Measurements from ENCODE around the gene CCR3. TPM values are rescaled to one million over a fixed set of nuclear protein-coding genes. Genes with fewer than 3 reads are reported as not detected.

The CCR3 gene
- total RNA-seq, 4 donors from 2014 or later: not detected

GRCh38 chr3:46252980-46253379, 10.7 kb downstream of the CCR3 start:
- H3K36me3 ChIP-seq: no peaks in the 10 kb centered on the region
- ATAC-seq: no peak
- no peak overlapping the region for H3K4me3 ChIP-seq
- no peaks in the 10 kb centered on the region for H3K27me3 ChIP-seq
- 67 to 86% methylated on average over 1 of the region's 1 CpG for WGBS, 2 donors (ENCODE audit: low coverage in 1 of 2)
- TF ChIP-seq POLR2AphosphoS5 (IDR thresholded peaks at IDR 0.05) (no peak), POLR2A (IDR thresholded peaks at IDR 0.05) (no peak), CTCF (IDR thresholded peaks at IDR 0.05) (no peak), EP300 (IDR thresholded peaks at IDR 0.05) (no peak)
- H3K27ac ChIP-seq: no peak overlapping the region
- H3K4me1 ChIP-seq: no peaks in the 10 kb centered on the region
- no peaks in the 10 kb centered on the region for H3K9me3 ChIP-seq

- H3K4me3 ChIP-seq: no peak overlapping the region
- no peaks in the 10 kb centered on the region for H3K4me1 ChIP-seq
- H3K36me3 ChIP-seq: no peaks in the 10 kb centered on the region
- ATAC-seq: no peak
- H3K9me3 ChIP-seq: no peaks in the 10 kb centered on the region
- TF ChIP-seq POLR2AphosphoS5 (IDR thresholded peaks at IDR 0.05) (no peak), POLR2A (IDR thresholded peaks at IDR 0.05) (no peak), EP300 (IDR thresholded peaks at IDR 0.05) (no peak), CTCF (IDR thresholded peaks at IDR 0.05) (no peak)
- no peak overlapping the region for H3K27ac ChIP-seq
- 89 to 92% methylated on average over 2 of the region's 2 CpGs for WGBS, 2 donors (ENCODE audit: low coverage in 1 of 2)
- H3K27me3 ChIP-seq: no peaks in the 10 kb centered on the region
These were observed 16.3 kb downstream of the CCR3 start for GRCh38 chr3:46258525-46258924.

GRCh38 chr3:46261926-46262594, 19.8 kb downstream of the CCR3 start:
- no peak for ATAC-seq
- no peak overlapping the region for H3K4me3 ChIP-seq
- no peaks in the 10 kb centered on the region for H3K36me3 ChIP-seq
- H3K4me1 ChIP-seq: no peaks in the 10 kb centered on the region
- 62 to 81% methylated on average over 5 of the region's 5 CpGs for WGBS, 2 donors (ENCODE audit: low coverage in 1 of 2)
- no peaks in the 10 kb centered on the region for H3K27me3 ChIP-seq
- no peaks in the 10 kb centered on the region for H3K9me3 ChIP-seq
- TF ChIP-seq EP300 (IDR thresholded peaks at IDR 0.05): no peak
- TF ChIP-seq POLR2AphosphoS5 (IDR thresholded peaks at IDR 0.05): no peak
- TF ChIP-seq POLR2A (IDR thresholded peaks at IDR 0.05): no peak
- no peak for TF ChIP-seq CTCF (IDR thresholded peaks at IDR 0.05)
- H3K27ac ChIP-seq: no peak overlapping the region

GRCh38 chr3:46264002-46264401, 21.7 kb downstream of the CCR3 start:
- no peak for TF ChIP-seq EP300 (IDR thresholded peaks at IDR 0.05)
- no peak for TF ChIP-seq POLR2AphosphoS5 (IDR thresholded peaks at IDR 0.05)
- TF ChIP-seq POLR2A (IDR thresholded peaks at IDR 0.05): no peak
- TF ChIP-seq CTCF (IDR thresholded peaks at IDR 0.05): no peak
- WGBS, 2 donors (ENCODE audit: low coverage in 1 of 2): 50 to 70% methylated on average over 1 of the region's 1 CpG
- Histone ChIP-seq H3K36me3 (no peaks in the 10 kb centered on the region), H3K4me1 (no peaks in the 10 kb centered on the region), H3K27me3 (no peaks in the 10 kb centered on the region), H3K4me3 (no peak overlapping the region), H3K9me3 (no peaks in the 10 kb centered on the region), H3K27ac (no peak overlapping the region)
- ATAC-seq: no peak

GRCh38 chr3:46266598-46266997, 24.3 kb downstream of the CCR3 start:
- TF ChIP-seq CTCF (IDR thresholded peaks at IDR 0.05) (no peak), POLR2A (IDR thresholded peaks at IDR 0.05) (no peak), EP300 (IDR thresholded peaks at IDR 0.05) (no peak), POLR2AphosphoS5 (IDR thresholded peaks at IDR 0.05) (no peak)
- Histone ChIP-seq H3K9me3 (no peaks in the 10 kb centered on the region), H3K27ac (no peak overlapping the region), H3K36me3 (no peaks in the 10 kb centered on the region), H3K4me3 (no peak overlapping the region), H3K27me3 (peaks cover 6% of the 10 kb centered on the region), H3K4me1 (no peaks in the 10 kb centered on the region)
- WGBS, 2 donors (ENCODE audit: low coverage in 1 of 2): 80 to 96% methylated on average over 1 to 2 of the region's 4 CpGs
- ATAC-seq: no peak

Measured in gastroesophageal sphincter (tissue), 4 donors.